Cerebellar cortex (tissue), 1 donor: Measurements from ENCODE around the gene PCSK6.
A peak's percentile ranks its signal among the peaks of the same experiment; 100 is the strongest.
"Not testable (repeated sequence)": the region's sequence is repeated elsewhere in the genome, so short reads cannot be mapped to it uniquely, and the experiment has no call there.

ENCODE experiments used
- DNase-seq: peaks from one replicate; pipeline ENCODE4 v3.0.0-alpha.2; 2015; ENCODE audit warnings: low spot score

PCSK6 gene

DNA sequence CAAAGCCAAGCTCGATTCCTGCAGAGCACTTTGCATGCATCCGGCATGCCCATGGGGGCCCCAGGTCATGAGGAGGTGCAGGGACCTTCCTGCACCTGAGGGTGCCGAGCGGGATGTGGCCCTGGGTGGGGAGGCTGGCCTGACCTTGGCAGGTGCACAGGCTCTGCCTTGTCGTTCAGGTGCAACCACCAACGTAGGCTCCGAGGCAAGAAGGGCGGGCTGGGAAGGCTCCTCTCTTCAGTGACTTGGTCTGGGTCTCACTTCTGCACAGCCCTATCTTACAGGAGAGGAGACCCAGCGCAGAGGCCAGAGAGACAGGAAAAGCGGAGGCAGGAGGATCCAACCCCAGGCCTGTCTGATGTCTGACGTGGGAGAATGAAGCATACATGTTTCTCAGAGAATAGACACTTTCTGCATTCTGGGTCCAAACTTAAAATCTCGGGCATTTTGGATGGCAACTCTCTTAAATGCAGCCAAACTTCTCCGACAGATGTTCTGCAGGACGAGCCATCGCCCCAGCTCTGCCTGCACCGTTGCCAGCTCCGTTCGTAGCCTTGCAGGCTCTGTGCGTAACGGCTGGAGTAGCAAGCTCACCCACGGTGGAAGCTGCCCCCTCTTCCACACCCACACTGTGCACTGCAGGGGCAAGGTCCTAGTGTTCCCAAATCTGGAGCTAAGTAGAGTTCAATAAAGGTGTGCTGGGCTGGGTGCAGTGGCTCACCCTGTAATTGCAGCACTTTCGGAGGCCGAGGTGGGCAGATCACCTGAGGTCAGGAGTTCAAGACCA is 133.6 kb downstream of the PCSK6 start:
- no peak for DNase-seq

DNA sequence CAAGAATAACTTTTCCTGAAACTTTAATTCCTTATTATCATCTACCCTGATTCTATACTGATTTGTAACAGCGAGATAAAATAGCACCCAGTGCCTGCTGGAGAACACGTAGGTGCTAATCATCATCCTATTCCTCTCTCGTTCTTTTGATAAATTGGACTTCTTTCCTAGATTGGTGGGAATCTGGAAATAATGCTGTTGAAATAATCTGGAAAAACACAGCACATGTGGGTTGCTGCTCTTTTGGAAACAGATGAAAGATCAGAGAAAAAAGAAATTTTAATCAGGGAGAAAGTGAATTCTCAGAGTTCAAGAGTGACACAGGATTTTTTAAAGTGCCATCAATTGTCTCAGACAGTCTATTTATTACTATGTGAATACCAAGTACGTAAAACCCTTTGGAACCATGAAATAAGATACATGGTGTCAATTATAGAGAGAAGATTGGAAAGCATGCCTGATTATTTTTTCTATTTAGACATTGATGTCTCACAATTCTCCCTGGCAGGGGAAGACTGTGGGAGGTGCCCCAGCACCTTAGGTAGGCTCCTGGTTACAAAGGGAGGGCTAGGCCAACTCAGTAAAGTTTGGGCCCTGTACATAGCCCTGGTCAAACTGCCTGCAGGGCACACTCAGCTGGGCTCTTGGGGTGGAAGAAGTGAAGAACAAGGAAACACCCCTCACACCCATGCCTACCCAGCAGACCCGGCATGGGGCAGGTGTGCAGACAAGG is 134.4 kb downstream of the PCSK6 start:
- DNase-seq: no peak

DNA sequence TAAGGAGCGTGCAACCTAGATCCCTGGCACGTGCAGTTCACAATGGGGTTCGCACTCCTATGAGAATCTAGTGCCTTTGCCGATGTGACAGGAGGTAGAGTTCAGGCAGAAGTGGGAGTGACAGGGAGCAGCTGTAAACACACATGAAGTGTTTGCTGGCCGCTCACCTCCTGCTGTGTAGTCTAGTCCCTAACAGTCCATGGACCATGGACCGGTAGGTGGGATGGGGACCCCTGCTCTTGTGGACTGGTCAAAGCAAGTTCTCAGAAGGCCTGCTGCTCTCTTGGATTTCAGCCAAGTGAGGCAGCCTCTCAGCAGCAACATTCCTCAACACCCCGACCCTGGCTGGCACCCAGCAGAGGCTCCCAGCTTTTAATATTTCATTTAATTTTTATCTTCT is 136.3 kb downstream of the PCSK6 start:
- DNase-seq: no peak

DNA sequence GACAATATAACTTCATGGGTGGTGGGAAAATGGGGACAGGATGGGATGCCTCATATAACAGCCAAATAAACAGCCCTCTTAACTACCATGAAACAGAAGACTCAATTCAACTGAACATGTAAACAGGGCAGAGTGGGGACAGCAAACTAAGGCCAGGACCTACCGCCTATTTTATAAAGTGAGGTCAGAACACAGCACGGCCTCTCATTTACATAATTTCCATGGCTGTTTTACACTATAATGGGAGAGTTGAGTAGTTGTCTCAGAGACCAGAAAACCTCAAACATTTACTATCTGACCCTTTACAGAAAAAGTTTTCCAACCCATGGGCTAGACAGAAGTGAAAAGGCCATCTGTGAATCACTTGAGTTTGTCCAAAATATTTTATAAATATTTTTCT is 137.8 kb downstream of the PCSK6 start:
- DNase-seq: peak; percentile 5

DNA sequence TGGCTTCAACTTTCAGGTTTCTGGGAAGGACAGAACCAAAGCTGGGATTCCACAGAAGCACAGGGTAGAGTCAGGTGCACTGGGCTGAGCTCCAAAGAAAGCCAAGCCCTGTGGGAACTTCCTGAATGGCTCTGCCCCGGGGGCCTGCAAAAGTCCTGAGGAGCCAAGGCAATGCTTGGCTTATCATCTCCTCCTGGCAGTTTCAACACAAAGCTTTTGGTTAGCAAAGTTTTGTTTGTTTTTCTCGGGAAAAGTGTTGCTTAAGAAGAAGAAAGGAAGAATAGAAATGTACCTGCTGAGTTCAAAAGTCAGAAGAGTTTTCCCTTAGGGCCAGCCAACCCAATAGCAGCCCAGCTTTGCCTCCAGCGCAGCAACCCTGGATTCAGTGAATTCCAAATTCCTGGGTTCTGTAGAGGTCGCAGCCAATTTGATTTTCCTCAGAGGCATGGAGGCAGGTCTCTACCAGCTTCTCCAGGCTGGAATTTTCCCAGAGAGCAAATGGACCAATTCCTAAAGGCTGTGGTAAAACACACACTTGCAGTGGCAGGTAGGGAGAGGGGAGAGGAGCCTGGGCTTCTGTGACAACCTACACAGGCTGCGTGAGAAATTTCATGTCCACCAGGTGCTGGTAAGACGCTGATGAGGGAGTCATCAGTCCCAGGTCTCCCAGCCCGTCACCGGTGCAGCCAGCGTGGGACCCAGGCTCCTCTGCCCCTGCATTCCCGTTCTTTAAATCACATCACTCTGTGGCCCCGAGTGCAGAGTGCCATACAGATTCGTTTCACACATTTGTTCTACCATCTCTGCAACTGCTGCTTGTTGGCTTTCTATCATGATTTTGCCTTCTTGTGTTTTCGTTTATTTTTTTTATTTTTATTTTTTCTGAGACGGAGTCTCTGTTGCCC is 140.2 kb downstream of the PCSK6 start:
- DNase-seq: no peak

DNA sequence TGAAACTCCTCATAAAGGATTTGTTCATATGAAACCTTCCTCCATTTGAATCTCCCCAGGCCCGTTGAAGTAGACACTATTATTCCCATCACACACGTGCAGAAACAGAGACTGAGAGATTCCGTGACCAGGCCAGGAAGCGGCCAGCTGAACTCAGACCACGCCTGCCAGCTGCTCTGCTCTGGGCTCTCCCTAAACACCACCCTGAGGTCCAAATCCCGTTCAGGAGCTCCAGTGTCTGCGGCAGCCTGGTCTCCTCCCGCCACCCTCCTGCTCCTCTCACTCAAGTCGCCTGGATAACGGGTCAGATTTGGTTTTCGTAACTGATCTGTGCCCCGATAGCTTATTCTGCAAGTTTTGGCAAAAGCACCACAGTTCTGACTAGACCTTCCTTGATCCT is 140.9 kb downstream of the PCSK6 start:
- DNase-seq: no peak

DNA sequence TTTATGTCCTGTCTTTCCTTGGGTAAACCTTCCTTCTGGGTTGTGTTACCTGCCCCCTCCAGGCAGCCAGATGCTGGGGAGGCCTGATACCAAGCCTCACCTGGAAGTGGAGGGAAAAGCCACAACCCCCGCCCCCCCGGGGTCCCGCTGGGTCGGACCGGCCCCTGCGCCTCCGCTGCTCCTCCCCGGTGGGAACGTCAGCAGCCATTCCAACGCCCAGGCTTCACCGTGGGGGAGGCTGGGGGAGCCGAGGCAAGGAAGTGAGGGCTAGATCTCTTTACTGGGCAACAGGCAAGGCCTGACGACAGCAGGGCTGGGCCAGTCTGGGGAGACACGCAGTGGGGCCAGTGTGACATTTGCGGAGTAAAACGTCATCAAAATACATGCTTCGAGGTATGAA is 141.5 kb downstream of the PCSK6 start:
- DNase-seq: no peak

DNA sequence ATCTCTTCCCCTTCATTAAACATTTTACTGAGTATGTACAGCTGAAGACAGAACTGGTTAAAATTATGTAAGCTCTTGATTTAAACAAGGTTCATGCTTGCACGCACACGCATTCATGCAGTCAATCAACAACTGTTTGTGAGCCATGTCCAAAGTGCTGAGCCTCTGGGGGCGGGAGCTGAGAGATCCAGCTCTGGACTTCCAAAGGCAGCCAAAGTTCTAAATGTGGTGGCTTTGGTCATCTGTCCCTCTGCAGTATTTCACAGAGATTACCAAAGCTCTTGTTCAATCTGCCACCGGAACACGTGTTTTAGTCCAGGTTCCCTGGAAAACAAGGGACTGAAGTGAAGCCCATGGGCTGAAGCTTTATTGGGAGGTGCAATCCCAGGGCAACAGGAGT is 142.1 kb downstream of the PCSK6 start:
- no peak for DNase-seq

DNA sequence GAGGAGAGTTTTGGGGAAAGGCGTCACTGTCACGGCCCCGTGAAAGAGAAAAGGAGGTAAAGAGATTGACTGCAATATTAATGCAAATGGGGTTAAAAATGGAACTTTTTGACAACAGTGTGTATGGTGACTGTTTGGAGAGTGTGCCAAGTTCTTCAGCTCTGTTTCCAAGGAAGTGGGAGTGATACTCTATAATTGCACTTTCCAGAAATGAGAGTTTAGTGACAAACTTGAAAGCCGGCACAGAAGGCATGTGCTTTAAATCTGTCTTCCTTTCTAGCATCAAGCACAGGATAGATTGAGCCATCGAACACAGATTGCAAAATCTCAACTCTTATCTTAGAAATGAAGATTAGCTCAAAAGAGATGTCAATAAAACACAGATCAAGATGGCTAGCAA is 142.6 kb downstream of the PCSK6 start:
- no peak for DNase-seq

DNA sequence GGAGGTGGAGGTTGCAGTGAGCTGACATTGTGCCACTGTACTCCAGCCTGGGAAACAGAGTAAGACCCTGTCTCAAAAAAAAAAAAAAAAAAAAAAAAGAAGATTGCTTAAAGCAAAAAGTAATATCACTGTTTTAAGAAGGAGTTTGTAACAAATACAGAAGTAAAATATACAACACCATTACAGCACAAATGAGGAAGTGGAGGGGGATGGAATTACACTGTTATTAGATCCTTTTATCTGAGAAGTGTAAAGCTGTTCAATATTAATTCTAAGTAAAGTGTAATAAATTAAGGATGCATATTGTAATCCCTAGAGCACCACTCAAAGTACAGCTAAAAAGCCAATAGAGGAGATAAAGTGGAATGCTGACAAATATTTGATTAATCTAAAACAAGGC is 147.5 kb downstream of the PCSK6 start:
- no peak for DNase-seq

DNA sequence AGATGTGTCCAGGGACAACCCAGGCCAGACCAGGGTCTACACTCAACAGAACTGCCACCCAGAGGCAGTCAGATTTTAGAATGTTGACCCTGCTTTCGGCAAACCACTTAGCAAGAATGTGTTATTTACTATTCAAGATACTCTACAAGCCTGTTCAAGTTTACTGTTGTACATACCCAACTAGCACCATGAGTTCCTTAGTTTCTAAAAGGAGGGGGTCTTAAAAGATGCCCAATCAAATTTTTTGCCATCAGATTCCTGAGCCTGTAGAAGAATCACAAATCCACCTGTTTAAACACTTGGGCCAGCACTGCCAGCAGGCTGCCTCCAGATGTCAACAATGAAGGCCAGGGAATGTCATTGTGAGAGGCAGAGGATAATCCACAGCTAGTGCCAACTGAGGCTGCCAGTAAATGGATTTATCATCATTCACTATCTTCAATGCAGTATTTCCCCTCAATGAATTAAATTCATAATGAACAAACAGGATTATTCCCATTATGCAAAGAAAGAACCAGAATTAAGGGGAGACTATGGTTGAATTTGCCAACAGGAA is 150.9 kb downstream of the PCSK6 start:
- no peak for DNase-seq

DNA sequence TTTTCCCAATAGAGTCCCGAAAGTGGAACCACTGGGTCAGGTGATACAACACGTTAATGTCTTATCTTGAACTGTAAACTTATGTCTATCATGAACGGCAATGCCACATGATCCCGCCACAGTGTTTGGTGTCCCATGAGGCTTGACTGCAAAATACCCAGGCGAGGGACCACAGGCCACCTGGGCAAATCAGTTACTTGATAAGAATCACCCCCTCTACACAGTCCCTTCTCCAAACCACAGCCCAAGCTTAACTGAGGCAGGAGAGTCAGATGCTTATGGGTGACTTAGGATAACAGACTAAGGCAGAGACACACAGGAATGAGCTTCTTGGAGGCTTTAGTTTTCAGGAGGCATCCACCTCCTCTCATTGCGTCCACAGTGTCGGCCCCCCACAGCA is 151.5 kb downstream of the PCSK6 start:
- DNase-seq: no peak

DNA sequence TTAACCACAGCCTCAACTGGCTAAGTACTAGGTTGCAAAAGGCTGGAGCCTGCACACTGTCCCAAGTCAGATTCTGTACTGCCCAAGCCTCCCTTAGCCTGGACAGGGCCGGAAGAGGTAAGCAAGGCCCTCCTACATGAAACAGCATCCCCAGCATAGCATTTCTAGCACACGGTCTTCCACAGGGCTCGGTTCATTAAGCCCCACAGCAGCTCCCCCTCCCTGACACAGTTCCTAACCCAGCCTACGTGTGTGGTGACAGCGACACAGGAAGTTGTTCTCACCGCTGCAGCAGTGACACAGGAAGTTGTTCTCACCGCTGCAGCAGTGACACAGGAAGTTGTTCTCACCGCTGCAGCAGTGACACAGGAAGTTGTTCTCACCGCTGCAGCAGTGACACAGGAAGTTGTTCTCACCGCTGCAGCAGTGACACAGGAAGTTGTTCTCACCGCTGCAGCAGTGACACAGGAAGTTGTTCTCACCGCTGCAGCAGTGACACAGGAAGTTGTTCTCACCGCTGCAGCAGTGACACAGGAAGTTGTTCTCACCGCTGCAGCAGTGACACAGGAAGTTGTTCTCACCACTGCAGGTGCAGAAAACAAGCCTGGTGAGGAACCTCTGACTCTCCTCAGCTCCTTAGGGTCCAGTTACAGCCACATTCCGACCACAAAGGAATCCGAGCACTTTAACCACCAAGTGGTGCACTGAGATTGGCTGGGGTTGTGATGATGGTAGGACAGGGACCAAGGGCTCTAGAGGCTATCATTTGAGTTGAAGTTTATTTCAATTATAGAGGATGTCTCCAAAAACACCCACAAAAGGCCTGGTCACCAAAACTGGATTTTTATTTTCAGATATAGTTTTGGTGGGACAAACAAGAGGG is 155.4 kb downstream of the PCSK6 start:
- DNase-seq: not testable (repeated sequence)

DNA sequence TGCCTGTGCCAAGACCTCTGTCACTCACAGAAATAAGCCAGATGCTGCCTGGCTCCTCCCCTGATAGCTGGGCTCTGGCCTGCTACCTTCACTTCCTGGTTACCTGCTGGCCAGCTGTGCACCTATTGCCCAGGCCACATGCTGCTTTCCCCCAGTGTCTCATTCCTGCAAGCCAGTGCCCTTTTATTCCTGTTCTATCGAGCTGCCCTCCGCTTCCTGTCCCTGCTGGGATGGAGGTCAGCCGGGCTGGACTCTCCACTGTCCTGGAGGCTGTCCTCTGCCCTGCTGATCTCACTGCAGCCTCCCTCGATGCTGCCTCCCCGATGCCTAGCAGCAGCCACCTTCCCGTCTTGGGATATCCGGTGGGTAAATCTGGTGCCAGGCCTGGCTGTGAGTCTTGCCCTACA is 157.4 kb downstream of the PCSK6 start:
- no peak for DNase-seq

DNA sequence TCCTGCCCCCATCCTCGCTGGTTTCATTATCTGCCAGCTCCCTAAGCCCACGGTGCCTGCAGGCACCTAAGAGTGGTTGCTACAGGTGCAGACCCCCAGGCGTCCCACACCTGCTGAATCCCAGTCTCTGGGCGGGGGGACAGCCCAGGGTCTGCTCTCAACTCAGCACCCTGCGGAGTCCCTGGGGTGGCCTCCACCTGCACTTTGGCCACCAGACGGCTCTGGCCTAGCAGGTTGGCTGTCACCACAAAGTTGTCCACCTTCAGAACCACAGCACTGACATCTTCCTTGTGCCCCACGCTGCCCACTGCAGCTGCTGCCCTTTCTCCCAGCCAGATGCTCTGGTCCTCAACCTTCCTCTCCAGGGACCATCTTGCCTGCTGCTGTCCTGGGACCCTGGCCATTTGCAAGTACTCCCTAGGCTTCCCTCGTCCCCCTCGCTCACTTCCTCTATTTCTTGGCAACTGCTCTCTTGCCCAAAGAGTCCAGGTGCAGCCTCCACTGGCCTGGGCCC is 159.6 kb downstream of the PCSK6 start:
- DNase-seq: no peak

DNA sequence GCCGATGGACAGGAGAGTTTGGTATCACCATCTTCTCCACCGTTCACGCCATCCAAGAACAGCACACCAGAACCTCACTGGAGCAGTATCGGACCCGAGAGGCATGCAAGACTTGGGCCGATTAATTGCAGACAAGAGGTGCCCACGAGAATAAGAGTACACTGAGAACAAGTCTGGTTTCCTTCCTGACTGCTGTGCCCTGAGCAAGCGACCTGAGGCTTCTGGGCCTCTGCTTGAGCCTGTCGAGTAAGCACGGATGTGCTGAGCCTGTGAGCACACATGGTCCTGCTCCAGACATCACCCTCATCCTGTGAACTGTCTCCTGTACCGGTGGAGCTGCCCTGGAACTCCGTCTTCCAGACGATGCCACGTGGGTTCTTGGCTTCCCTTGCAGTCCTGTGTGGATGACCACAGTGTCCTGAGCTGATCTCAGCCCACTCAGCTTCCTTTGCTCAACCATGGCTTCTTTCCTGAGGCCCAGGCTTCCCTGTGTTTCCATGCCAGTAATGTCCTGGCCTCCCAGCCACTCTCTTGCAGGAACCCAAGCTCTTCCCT is 160.1 kb downstream of the PCSK6 start:
- no peak for DNase-seq

DNA sequence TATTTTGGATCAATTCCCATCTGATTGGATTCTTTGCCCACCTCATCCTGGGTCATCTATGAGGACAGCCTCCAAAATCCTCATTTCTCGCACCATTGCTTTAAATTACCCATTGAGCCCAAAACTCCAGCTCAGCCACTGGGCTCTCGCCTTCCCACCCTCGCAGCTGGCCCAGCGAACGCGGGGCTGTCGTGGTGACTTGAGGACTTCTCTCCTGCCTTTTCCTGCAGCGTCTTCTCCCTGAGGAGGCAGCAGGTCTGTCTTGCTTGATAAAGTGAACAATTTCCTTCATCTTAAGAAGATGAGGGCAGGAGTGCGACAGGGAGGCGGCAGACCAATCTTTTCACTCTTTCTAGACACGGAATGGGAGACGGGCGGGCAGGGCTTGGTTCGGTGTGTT is 161.5 kb downstream of the PCSK6 start:
- no peak for DNase-seq

DNA sequence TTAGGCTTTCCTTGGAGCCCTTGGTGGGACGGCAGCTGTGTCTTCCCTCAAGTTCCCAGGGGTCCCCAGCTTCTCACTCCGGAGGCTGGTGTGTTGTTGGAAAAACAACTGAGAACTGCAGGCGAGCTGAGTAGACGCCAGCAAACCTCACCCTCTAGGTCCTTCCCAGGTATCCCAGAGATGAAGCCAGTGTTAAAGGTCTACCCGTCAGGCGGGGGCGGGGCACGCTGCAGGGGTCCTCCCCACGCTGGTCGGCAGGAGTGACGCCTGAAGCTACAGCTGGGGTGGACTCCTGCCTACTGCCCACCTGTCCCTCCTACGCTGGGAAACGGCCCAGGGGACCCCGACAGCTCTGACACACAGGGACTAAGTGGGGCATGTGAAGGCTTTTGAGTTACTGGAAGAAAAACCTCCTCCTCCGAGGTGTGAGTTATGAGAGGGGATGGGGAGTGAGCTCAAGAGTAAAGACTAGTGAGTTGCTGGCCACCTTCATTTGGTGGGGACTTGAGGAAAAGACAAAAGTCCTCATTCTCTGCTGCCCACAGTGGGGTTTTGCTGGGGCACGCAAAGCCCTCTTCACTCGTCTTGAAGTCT is 162.3 kb downstream of the PCSK6 start:
- no peak for DNase-seq

DNA sequence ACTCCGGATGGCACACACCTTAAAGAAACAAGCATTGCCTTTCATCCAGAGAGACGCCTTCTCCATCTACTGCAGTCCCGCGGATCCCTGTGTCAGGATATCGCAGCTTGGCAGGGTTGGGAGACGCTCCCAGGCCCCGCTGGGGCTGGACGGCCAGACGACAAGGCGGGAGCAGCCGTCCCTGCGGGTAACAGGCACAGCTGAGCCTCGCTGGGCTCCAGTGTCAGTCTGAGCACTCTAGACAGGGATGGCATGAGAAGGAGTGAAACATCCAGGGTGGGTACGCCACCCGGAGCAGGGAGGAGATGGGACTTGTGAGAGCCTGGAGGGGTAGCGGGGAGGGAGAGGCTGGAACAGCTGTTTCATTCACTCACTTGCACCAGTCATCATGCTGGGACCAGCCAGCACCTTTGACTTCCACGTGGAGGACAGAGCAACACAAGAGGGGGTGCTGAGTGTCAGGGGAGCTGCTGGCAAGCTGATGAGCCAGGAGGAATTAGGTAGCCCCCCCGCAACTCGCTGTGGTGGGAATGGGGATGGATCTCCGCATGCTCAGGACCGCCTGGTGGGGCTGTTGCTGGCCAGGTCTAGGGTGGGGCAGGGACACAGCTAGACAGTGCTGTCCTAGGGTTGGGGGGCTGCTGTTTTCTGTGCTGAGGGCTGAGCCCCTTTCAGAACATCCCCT is 162.9 kb downstream of the PCSK6 start:
- no peak for DNase-seq

DNA sequence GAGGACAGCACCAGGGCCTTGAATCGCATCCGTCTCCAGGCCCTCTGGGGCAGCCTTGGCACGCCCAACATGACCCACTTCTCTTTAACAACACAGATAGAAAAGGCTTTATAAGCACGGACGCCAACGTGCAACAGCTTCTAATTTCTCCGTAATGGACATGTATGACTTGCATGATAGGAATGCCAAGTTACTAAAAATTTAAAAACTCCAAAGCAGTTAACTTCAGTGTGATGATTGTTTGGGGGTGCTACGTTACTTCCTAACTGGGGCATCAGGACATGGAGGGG is 163.5 kb downstream of the PCSK6 start:
- no peak for DNase-seq
